Kasumi-1 (cell line): ENCODE results near the gene APC2.
"Not testable (repeated sequence)": the region's sequence is repeated elsewhere in the genome, so short reads cannot be mapped to it uniquely, and the experiment has no call there.

Source experiments
- DNase-seq, 2 experiments: peaks; one replicate each; lab custom pipeline; 2025; lab: John Stamatoyannopoulos, UW

APC2 gene

GRCh38 chr19:1416014-1416841 lies 33.7 kb upstream of the APC2 start:
- no peak for DNase-seq

GRCh38 chr19:1417145-1417544 lies 32.8 kb upstream of the APC2 start:
- no peak for DNase-seq

- DNase-seq, result no peak
Observed at GRCh38 chr19:1417681-1418495, 32.0 kb upstream of the APC2 start.

- DNase-seq, result no peak
Observed at GRCh38 chr19:1418496-1418775, 31.5 kb upstream of the APC2 start.

- DNase-seq, result no peak
Observed at GRCh38 chr19:1418951-1419738, 30.8 kb upstream of the APC2 start.

GRCh38 chr19:1420085-1420484 lies 29.8 kb upstream of the APC2 start:
- DNase-seq, result not testable (repeated sequence)

GRCh38 chr19:1420590-1420989 lies 29.3 kb upstream of the APC2 start:
- no peak for DNase-seq

GRCh38 chr19:1421218-1421957 lies 28.5 kb upstream of the APC2 start:
- DNase-seq, result no peak

- DNase-seq, result no peak
Observed at GRCh38 chr19:1421958-1422305, 28.0 kb upstream of the APC2 start.

GRCh38 chr19:1422360-1422759 lies 27.6 kb upstream of the APC2 start:
- DNase-seq, result no peak

- DNase-seq, result no peak
Observed at GRCh38 chr19:1422943-1423342, 27.0 kb upstream of the APC2 start.

- DNase-seq, result no peak
Observed at GRCh38 chr19:1423436-1424191, 26.3 kb upstream of the APC2 start.

GRCh38 chr19:1424192-1424955 lies 25.5 kb upstream of the APC2 start:
- DNase-seq, result no peak

GRCh38 chr19:1425102-1425837 lies 24.7 kb upstream of the APC2 start:
- DNase-seq, result no peak

- DNase-seq, result no peak
Observed at GRCh38 chr19:1425902-1426301, 24.0 kb upstream of the APC2 start.

GRCh38 chr19:1426736-1427135 lies 23.2 kb upstream of the APC2 start:
- no peak for DNase-seq

GRCh38 chr19:1427221-1427920 lies 22.6 kb upstream of the APC2 start:
- no peak for DNase-seq

GRCh38 chr19:1428738-1429391 lies 21.1 kb upstream of the APC2 start:
- DNase-seq, result no peak

- DNase-seq, result no peak
Observed at GRCh38 chr19:1429750-1430149, 20.2 kb upstream of the APC2 start.
